Spleen (tissue), 7 donors: ENCODE measurements around the gene DHX34.

ENCODE experiments used
- POLR2A ChIP-seq, 3 donors: fragments of 450-650 bp; IDR thresholded peaks; one replicate each; pipeline ENCODE4 v1.5.1; 2017; ENCODE audit warnings: antibody characterized with exemption in 3 of 3, mild to moderate bottlenecking in 1 of 3
- TF ChIP-seq, protein P1 (sequence below), 11 experiments: fragments of 200-600 bp in 7 of 11; fragments of 450-650 bp in 4 of 11; sonication (generic) in 4 of 11; IDR thresholded peaks in 8 of 11; conservative IDR thresholded peaks in 3 of 11; 1 replicate in 7 of 11; 2 replicates in 4 of 11; pipeline versions ENCODE4 v1.4.0 to v1.8.0; 2016 to 2021; ENCODE audit warnings: antibody characterized with exemption in 11 of 11, inconsistent platforms in 4 of 11, mild to moderate bottlenecking in 1 of 11
- donor health status: DM: no; HTN: no; CAD: no; lungs with moderate emphysema.
- donor health status: DM: no; HTN: no; CAD: no.
- donor health status: DM: no; HTN: no; CAD: no.

DNA sequence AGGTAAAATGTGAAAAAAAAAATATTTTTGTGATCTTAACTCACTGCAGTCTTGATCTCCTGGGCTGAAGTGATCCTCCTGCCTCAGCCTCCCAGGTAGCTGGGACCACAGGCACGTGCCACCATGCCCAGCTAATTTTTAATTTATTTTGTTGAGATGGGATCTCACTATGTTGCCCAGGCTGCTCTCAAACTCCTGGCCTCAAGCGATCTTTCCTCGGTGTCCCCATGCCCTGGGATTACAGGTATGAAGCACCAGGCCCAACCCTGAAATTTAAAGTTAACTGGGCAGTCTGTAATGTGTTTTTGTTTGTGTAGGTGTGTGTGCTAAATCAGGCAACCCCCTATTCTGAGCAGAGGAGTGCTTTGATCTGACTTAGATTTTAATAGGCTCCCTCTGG, 42.8 kb upstream of the DHX34 start:
- no peak for TF ChIP-seq POLR2A (IDR thresholded peaks at IDR 0.05)
- TF ChIP-seq, protein P1, sequence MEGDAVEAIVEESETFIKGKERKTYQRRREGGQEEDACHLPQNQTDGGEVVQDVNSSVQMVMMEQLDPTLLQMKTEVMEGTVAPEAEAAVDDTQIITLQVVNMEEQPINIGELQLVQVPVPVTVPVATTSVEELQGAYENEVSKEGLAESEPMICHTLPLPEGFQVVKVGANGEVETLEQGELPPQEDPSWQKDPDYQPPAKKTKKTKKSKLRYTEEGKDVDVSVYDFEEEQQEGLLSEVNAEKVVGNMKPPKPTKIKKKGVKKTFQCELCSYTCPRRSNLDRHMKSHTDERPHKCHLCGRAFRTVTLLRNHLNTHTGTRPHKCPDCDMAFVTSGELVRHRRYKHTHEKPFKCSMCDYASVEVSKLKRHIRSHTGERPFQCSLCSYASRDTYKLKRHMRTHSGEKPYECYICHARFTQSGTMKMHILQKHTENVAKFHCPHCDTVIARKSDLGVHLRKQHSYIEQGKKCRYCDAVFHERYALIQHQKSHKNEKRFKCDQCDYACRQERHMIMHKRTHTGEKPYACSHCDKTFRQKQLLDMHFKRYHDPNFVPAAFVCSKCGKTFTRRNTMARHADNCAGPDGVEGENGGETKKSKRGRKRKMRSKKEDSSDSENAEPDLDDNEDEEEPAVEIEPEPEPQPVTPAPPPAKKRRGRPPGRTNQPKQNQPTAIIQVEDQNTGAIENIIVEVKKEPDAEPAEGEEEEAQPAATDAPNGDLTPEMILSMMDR (IDR thresholded peaks at IDR 0.05 in 8 of 11, conservative IDR thresholded peaks at IDR 0.05 in 3 of 11), result no peak
